ENCODE results near the gene NRROS. TPM values are rescaled to one million over a fixed set of nuclear protein-coding genes. Genes with fewer than 3 reads are reported as not detected.
"Not testable (repeated sequence)": the region's sequence is repeated elsewhere in the genome, so short reads cannot be mapped to it uniquely, and the experiment has no call there.

The NRROS gene
- total and polyA plus RNA-seq, 8 donors, result 0.37 to 3.6 (median 1.0) TPM

GRCh38 chr3:196619223-196619622 lies 20.3 kb upstream of the NRROS start:
- intact Hi-C loops (cut with DNase I), result no loop called here
- WGBS, 2 donors, result 47 to 61% methylated on average over 5 of the region's 5 CpGs
- no peak overlapping the region for H3K27ac ChIP-seq

GRCh38 chr3:196619627-196620026 lies 19.9 kb upstream of the NRROS start:
- H3K4me1 ChIP-seq; H3K36me3 ChIP-seq; DNase-seq; ATAC-seq; H3K27me3 ChIP-seq; H3K9me3 ChIP-seq; H3K4me3 ChIP-seq; FAIRE-seq; H3K27ac ChIP-seq; intact Hi-C loops (cut with DNase I): not testable (repeated sequence)
- WGBS, 2 donors, result 48 to 53% methylated on average over 2 to 3 of the region's 5 CpGs

More at GRCh38 chr3:196619223-196619622, 20.3 kb upstream of the NRROS start:
- no peaks in the 10 kb centered on the region for H3K27me3 ChIP-seq
- DNase-seq (no peak), FAIRE-seq (no peak), ATAC-seq (no peak)
- no peak overlapping the region for H3K4me3 ChIP-seq
- no peaks in the 10 kb centered on the region for H3K4me1 ChIP-seq
- TF ChIP-seq, protein P1, sequence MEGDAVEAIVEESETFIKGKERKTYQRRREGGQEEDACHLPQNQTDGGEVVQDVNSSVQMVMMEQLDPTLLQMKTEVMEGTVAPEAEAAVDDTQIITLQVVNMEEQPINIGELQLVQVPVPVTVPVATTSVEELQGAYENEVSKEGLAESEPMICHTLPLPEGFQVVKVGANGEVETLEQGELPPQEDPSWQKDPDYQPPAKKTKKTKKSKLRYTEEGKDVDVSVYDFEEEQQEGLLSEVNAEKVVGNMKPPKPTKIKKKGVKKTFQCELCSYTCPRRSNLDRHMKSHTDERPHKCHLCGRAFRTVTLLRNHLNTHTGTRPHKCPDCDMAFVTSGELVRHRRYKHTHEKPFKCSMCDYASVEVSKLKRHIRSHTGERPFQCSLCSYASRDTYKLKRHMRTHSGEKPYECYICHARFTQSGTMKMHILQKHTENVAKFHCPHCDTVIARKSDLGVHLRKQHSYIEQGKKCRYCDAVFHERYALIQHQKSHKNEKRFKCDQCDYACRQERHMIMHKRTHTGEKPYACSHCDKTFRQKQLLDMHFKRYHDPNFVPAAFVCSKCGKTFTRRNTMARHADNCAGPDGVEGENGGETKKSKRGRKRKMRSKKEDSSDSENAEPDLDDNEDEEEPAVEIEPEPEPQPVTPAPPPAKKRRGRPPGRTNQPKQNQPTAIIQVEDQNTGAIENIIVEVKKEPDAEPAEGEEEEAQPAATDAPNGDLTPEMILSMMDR (IDR thresholded peaks at IDR 0.05), result no peak
- H3K9me3 ChIP-seq, result no peaks in the 10 kb centered on the region
- H3K36me3 ChIP-seq, result no peaks in the 10 kb centered on the region

DNA sequence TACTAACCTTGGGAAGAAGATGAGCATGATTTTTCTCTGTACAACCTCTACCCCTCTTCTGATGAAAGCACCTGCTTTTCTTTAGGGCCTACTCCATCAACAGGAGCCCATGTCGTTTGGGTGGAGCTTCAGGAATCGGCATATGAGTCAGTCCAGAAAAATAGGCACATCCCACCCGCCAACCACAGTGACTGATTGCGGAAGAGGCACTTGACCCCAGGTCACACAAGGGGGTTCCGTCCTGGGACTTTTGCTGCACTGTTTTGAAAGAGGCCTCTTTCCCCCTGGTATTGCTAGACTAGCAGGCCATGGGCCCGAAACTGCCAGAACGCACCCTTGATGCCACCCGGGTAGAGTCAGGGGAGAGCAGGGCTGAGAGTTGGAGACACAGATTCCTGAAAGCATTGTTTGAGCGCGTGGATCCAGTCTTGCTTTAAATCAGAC lies 19.3 kb upstream of the NRROS start:
- intact Hi-C loops (cut with DNase I), result no loop called here
- no peaks in the 10 kb centered on the region for H3K9me3 ChIP-seq
- no peaks in the 10 kb centered on the region for H3K27me3 ChIP-seq
- no peak overlapping the region for H3K27ac ChIP-seq
- DNase-seq (peak in 1 of 6 donors; percentile 33), FAIRE-seq (no peak), ATAC-seq (peak in 1 of 4 donors; percentile 40)
- H3K36me3 ChIP-seq, result no peaks in the 10 kb centered on the region
- TF ChIP-seq, protein P1 (IDR thresholded peaks at IDR 0.05), result no peak
- 65 to 69% methylated on average over 10 of the region's 10 CpGs for WGBS, 2 donors
- no peaks in the 10 kb centered on the region for H3K4me1 ChIP-seq
- H3K4me3 ChIP-seq, result no peak overlapping the region

DNA sequence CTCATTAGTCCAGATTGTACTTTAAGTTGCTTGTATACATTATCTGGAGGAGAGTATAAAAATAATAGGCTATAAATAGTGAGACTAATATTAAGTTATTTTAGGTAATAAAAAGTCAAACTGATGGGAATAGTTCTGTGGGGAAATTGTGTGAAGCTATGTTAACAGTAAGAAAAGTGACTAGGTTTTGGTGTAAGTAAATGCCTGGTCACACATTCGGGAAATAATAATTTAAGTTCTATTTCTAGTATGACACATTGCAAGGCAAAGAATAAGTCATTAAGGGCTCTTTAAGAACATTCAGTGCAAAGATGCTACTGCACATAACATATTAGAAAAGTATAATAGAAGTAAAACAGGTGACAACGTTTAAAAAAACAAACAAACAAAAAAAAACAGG lies 18.8 kb upstream of the NRROS start:
- Histone ChIP-seq H3K4me3 (no peak overlapping the region), H3K36me3 (no peaks in the 10 kb centered on the region), H3K9me3 (no peaks in the 10 kb centered on the region), H3K4me1 (no peaks in the 10 kb centered on the region), H3K27me3 (no peaks in the 10 kb centered on the region), H3K27ac (no peak overlapping the region)
- intact Hi-C loops (cut with DNase I), result no loop called here
- FAIRE-seq (no peak), DNase-seq (no peak), ATAC-seq (no peak)
- TF ChIP-seq, protein P1 (IDR thresholded peaks at IDR 0.05), result no peak
- WGBS, 2 donors, result 40 to 49% methylated on average over 2 of the region's 2 CpGs

- ATAC-seq, result no peak
- WGBS, 2 donors, result 73 to 79% methylated on average over 10 of the region's 10 CpGs
- intact Hi-C loops (cut with DNase I), result no loop called here
Measured at GRCh38 chr3:196621611-196622010, 17.9 kb upstream of the NRROS start.

More at GRCh38 chr3:196621611-196622010, 17.9 kb upstream of the NRROS start:
- no peaks in the 10 kb centered on the region for H3K9me3 ChIP-seq
- H3K36me3 ChIP-seq, result no peaks in the 10 kb centered on the region
- H3K27ac ChIP-seq, result no peak overlapping the region
- FAIRE-seq (no peak), DNase-seq (peak in 1 of 6 donors; percentile 14)
- H3K27me3 ChIP-seq, result no peaks in the 10 kb centered on the region
- no peaks in the 10 kb centered on the region for H3K4me1 ChIP-seq
- H3K4me3 ChIP-seq, result no peak overlapping the region
- TF ChIP-seq, protein P1 (IDR thresholded peaks at IDR 0.05), result no peak
